Smooth muscle cell of the coronary artery (primary cell): Measurements from ENCODE around the gene HPS4. TPM values are rescaled to one million over a fixed set of nuclear protein-coding genes. Genes with fewer than 3 reads are reported as not detected.

ENCODE experiments used
- total RNA-seq: library from RNA; depleted of rRNA; stranded (reverse); fragments of >200 nt; gene quantifications from 2 replicates; pipeline ENCODE4 v1.2.3, GENCODE V29; 2014; ENCODE audit warnings: low replicate concordance

The HPS4 gene
- total RNA-seq, result 21.9 and 25.3 TPM in 2 replicates

GRCh38 chr22:26483439-26484359, at the start of gene HPS4, which contains the start of gene SRRD:
TSS of gene HPS4 (minus strand) at chr22:26483783. CDS start at chr22:26481762, 2,021 bp downstream.
TSS of gene SRRD (plus strand) at chr22:26483877. CDS start at chr22:26483891, 14 bp downstream.

DNA sequence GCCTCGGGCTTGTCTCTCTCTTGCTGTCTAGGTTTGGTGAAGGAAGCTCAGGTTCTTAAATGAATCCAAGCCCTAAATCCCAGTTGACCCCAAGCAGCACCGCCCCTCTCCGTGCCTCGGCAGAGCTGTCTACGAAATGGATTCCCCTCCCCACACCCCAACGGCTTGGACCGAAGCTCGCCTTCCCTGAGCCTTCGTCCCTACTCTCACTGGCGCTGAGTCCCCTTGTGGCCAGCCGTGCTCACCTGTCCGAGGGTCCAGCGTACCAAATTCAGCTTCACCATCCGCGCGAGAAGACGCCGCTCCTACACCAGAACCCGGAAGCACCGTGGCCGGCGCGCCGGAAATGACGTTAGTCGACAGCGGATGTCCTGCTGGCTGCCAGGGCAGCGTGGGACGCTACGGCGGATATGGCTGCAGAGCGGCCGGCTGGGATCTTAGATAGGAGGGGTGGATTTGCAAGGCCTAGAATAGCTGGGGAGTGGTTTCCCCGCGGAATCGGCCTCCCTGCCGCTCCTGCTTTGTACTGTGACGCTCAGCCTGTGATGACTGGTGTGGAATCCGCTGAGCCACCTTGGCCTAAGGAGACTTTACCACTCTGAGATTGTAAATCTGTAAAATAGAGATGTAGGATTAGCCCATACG, 28.7 kb upstream of the HPS4 start, which contains the start of gene TFIP11:
TSS of gene TFIP11 (minus strand) at position 325 of the 645 bp plus-strand sequence. CDS start 2,201 bp downstream, outside the sequence.

GRCh38 chr22:26428515-26429457, 54.8 kb downstream of the HPS4 start, which contains the start of gene ASPHD2:
TSS of gene ASPHD2 (plus strand) at chr22:26429260. CDS start at chr22:26433616, 4,356 bp downstream.

Other genes with a start within 250 kb of the HPS4 start
- gene ASPHD2, start 54.5 kb downstream of the HPS4 start, total RNA-seq, result 1.5 and 3.7 TPM in 2 replicates
- 9.8 and 15.6 TPM in 2 replicates for gene SRRD, start 94 bp upstream of the HPS4 start, total RNA-seq
- gene TFIP11, start 28.7 kb upstream of the HPS4 start, total RNA-seq, result 31.0 and 74.1 TPM in 2 replicates
- 30.1 and 70.8 TPM in 2 replicates for gene TPST2, start 106.3 kb upstream of the HPS4 start, total RNA-seq
- gene CRYBB1, start 134.2 kb upstream of the HPS4 start, total RNA-seq, result not detected in 2 replicates
- gene CRYBA4, start 138.2 kb upstream of the HPS4 start, total RNA-seq, result not detected in 2 replicates
- gene MIAT, start 173.8 kb upstream of the HPS4 start, total RNA-seq, result 0.94 and 1.2 TPM in 2 replicates